Measurements from ENCODE around the gene CTIF.

Gene CTIF

GRCh38 chr18:48735080-48735676, 196.3 kb downstream of the CTIF start:
- DNase-seq: no peak

- DNase-seq: no peak
Observed at GRCh38 chr18:48735681-48736255, 196.9 kb downstream of the CTIF start.

GRCh38 chr18:48736321-48737260, 197.8 kb downstream of the CTIF start:
- DNase-seq: no peak

- no peak for DNase-seq
Observed at GRCh38 chr18:48739266-48740067, 200.6 kb downstream of the CTIF start.

GRCh38 chr18:48740068-48740440, 201.2 kb downstream of the CTIF start:
- no peak for DNase-seq

GRCh38 chr18:48740851-48741485, 202.1 kb downstream of the CTIF start:
- DNase-seq: no peak

- DNase-seq: no peak
Observed at GRCh38 chr18:48741866-48742265, 203.0 kb downstream of the CTIF start.

- DNase-seq: no peak
Observed at GRCh38 chr18:48742304-48742703, 203.5 kb downstream of the CTIF start.

- no peak for DNase-seq
Observed at GRCh38 chr18:48742706-48743475, 204.1 kb downstream of the CTIF start.

GRCh38 chr18:48743886-48744285, 205.1 kb downstream of the CTIF start:
- no peak for DNase-seq

- no peak for DNase-seq
Observed at GRCh38 chr18:48745293-48745692, 206.5 kb downstream of the CTIF start.

- no peak for DNase-seq
Observed at GRCh38 chr18:48749768-48750167, 210.9 kb downstream of the CTIF start.

GRCh38 chr18:48750485-48751175, 211.8 kb downstream of the CTIF start:
- no peak for DNase-seq

- DNase-seq: no peak
Observed at GRCh38 chr18:48751727-48752468, 213.1 kb downstream of the CTIF start.

- no peak for DNase-seq
Observed at GRCh38 chr18:48752478-48752877, 213.6 kb downstream of the CTIF start.

- DNase-seq: no peak
Observed at GRCh38 chr18:48752928-48753327, 214.1 kb downstream of the CTIF start.

- no peak for DNase-seq
Observed at GRCh38 chr18:48753691-48754090, 214.9 kb downstream of the CTIF start.

GRCh38 chr18:48754559-48754958, 215.7 kb downstream of the CTIF start:
- DNase-seq: no peak

GRCh38 chr18:48754993-48755473, 216.2 kb downstream of the CTIF start:
- DNase-seq: no peak

All from activated gamma-delta T cell (primary cell).